Measurements from ENCODE around the gene AQP3. TPM values are rescaled to one million over a fixed set of nuclear protein-coding genes. Genes with fewer than 3 reads are reported as not detected.
A peak's percentile ranks its signal among the peaks of the same experiment; 100 is the strongest.

Gene AQP3
- total RNA-seq, 4 donors from 2014 or later, result 1,484 to 2,988 (median 2,291) TPM

DNA sequence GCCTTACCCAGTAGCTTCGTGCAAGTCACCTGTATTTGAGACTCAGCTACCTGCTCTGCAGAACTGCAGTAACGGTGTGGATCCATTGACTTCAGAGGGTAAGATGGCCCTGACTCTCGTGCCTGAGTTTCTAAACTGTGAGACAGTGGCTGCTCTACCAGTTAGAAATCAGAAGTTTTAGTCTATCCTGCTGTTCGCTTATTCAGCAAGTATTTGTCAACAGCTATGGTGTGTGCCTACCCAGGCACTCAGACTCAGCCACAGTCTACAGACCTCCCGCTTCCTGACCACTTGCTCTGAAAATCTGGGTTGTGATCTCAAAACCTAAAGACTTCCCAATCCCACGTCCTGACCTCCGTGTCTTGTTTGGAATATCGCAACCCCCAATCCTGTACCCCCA is 13.5 kb downstream of the AQP3 start:
- no peak for DNase-seq
- intact Hi-C loops (cut with DNase I), result no loop called here
- no peak overlapping the region for H3K4me3 ChIP-seq
- TF ChIP-seq, protein P1, sequence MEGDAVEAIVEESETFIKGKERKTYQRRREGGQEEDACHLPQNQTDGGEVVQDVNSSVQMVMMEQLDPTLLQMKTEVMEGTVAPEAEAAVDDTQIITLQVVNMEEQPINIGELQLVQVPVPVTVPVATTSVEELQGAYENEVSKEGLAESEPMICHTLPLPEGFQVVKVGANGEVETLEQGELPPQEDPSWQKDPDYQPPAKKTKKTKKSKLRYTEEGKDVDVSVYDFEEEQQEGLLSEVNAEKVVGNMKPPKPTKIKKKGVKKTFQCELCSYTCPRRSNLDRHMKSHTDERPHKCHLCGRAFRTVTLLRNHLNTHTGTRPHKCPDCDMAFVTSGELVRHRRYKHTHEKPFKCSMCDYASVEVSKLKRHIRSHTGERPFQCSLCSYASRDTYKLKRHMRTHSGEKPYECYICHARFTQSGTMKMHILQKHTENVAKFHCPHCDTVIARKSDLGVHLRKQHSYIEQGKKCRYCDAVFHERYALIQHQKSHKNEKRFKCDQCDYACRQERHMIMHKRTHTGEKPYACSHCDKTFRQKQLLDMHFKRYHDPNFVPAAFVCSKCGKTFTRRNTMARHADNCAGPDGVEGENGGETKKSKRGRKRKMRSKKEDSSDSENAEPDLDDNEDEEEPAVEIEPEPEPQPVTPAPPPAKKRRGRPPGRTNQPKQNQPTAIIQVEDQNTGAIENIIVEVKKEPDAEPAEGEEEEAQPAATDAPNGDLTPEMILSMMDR (IDR thresholded peaks at IDR 0.05), result no peak
- no peak for TF ChIP-seq POLR2A (IDR thresholded peaks at IDR 0.05)
- peaks cover 0 to 5% (median 0%) of the 10 kb centered on the region in 4 donors for H3K27me3 ChIP-seq
- no peaks in the 10 kb centered on the region for H3K36me3 ChIP-seq
- no peaks in the 10 kb centered on the region for H3K9me3 ChIP-seq
- 86 to 90% methylated on average over 7 to 8 of the region's 8 CpGs for WGBS, 2 donors
- H3K4me1 ChIP-seq, result peaks cover 16 to 79% (median 33%) of the 10 kb centered on the region in 3 donors
- H3K27ac ChIP-seq, result peak overlapping the region in 1 of 4 donors; percentile 91

DNA sequence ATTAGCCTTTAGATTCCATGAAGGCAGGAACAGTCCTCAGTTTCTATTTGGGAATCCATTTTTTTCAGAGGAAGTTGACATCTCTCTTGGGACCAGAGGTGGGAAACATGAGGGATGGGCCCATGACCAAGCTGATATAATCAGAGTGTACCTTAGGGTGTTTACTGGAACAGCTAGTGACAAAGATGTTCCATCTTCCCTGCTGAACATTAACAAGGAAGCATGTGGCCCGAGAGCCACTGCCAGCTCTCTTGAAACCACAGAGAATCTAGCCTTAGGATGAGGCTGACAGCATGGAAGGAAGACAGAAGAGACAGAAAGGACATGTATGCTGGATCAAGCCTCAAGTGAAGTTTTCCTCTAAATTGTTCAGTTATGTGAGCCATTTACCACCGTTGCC is 16.0 kb downstream of the AQP3 start:
- 40 to 46% methylated on average over 2 of the region's 2 CpGs for WGBS, 2 donors
- H3K27ac ChIP-seq, result peak overlapping the region; percentile 53 to 86 (median 81)
- no peak for DNase-seq
- no peaks in the 10 kb centered on the region for H3K36me3 ChIP-seq
- TF ChIP-seq, protein P1 (IDR thresholded peaks at IDR 0.05), result no peak
- TF ChIP-seq POLR2A (IDR thresholded peaks at IDR 0.05), result no peak
- no peak overlapping the region for H3K4me3 ChIP-seq
- peaks cover 0 to 5% (median 0%) of the 10 kb centered on the region in 4 donors for H3K27me3 ChIP-seq
- peaks cover 2 to 60% (median 19%) of the 10 kb centered on the region in 3 donors for H3K4me1 ChIP-seq
- intact Hi-C loops (cut with DNase I), result no loop called here
- no peaks in the 10 kb centered on the region for H3K9me3 ChIP-seq

DNA sequence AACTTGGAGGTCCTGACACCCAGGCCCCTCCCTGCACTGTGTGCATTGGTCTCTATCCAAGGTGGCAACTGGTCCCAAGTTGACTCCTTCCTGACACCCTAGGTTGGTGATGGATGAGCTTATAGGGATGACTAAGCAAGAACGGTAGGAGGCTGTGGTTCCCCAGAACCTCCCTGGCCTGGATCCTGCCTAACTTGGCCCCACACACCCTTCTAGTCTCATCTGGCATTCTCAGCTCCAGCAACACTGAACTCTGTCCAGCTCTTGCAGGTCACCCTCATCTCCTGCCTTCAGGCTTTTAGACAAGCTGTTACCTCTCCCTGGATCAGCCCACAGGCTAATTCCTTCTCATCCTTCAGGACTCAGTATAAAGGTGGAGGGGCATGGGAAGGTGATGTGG is 16.5 kb downstream of the AQP3 start:
- TF ChIP-seq, protein P1 (IDR thresholded peaks at IDR 0.05), result no peak
- peak in 1 of 4 donors; percentile 19 for TF ChIP-seq POLR2A (IDR thresholded peaks at IDR 0.05)
- no peak for DNase-seq
- Histone ChIP-seq H3K27me3 (no peaks in the 10 kb centered on the region), H3K4me1 (peaks cover 0 to 55% (median 15%) of the 10 kb centered on the region in 3 donors), H3K27ac (peak overlapping the region; percentile 53 to 86 (median 81)), H3K36me3 (no peaks in the 10 kb centered on the region), H3K4me3 (no peak overlapping the region), H3K9me3 (no peaks in the 10 kb centered on the region)
- intact Hi-C loops (cut with DNase I), result no loop called here
- 11 to 22% methylated on average over 1 of the region's 1 CpG for WGBS, 2 donors

DNA sequence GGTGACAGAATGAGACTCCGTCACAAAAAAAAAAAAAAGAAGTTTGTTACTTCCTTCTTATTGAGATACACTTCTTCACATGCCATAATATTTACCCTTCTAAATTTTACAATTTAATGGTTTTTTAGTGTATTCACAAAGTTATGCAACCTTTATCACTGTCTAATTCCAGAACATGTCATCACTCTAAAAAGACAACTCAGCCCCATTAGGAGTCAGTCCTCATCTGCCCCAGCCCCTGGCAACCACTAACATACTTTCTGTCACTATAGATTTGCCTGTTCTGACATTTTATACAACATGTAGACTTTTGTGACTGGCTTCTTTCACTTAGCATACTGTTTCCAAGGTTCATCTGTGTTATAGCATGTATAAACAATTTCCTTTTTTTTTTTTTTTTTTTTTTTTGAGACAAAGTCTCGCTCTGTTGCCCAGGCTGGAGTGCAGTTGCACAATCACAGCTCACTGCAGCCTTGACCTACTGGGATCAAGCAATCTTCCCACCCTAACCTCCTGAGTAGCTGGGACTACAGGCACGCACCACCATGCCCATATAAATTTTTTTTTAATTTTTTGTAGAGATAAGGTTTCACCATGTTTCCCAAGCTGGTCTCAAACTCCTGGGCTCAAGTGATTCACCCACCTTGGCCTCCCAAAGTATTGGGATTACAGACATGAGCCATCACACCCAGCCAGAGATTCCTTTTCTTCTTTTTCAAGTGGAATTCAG is 18.0 kb downstream of the AQP3 start:
- Histone ChIP-seq H3K27ac (peak overlapping the region in 2 of 4 donors; percentile 85 to 86), H3K4me3 (no peak overlapping the region), H3K36me3 (no peaks in the 10 kb centered on the region), H3K4me1 (peaks cover 0 to 48% (median 15%) of the 10 kb centered on the region in 3 donors), H3K27me3 (no peaks in the 10 kb centered on the region), H3K9me3 (no peaks in the 10 kb centered on the region)
- DNase-seq, result no peak
- 69 to 86% methylated on average over 3 of the region's 3 CpGs for WGBS, 2 donors
- TF ChIP-seq, protein P1 (IDR thresholded peaks at IDR 0.05), result no peak
- TF ChIP-seq POLR2A (IDR thresholded peaks at IDR 0.05), result no peak
- intact Hi-C loops (cut with DNase I), result no loop called here

DNA sequence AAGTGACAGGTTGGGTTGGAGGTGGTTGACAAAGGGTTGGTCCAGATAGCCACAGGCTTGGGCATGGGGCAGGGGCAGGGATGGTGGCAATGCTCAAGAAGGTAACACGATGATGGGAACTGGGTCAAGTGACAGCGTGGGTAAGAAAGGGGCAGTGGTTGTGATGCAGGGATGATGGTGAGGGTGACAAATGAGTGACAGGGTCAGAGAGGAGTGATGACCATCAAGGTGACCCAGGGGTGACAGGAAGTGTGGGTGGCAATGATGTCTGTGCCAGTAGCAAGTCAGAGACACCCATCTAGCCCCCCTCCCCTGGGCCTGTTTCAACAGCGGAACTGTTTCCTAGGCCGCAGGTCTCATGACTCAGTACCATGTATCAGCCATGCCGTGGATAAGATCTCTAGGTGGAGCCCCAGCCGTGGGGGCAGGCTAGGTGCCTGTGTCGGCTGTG is 20.5 kb downstream of the AQP3 start:
- WGBS, 2 donors, result 49 to 57% methylated on average over 7 of the region's 7 CpGs
- DNase-seq, result no peak
- Histone ChIP-seq H3K4me1 (peaks cover 0 to 46% (median 11%) of the 10 kb centered on the region in 3 donors), H3K27ac (peak overlapping the region in 1 of 4 donors; percentile 9), H3K9me3 (no peaks in the 10 kb centered on the region), H3K4me3 (no peak overlapping the region), H3K27me3 (no peaks in the 10 kb centered on the region), H3K36me3 (no peaks in the 10 kb centered on the region)
- intact Hi-C loops (cut with DNase I), result no loop called here
- TF ChIP-seq, protein P1 (IDR thresholded peaks at IDR 0.05), result no peak
- TF ChIP-seq POLR2A (IDR thresholded peaks at IDR 0.05), result no peak
